Psoas muscle (tissue), 8 donors: ENCODE measurements around the gene SLC22A8. TPM values are rescaled to one million over a fixed set of nuclear protein-coding genes. Genes with fewer than 3 reads are reported as not detected.

Experiments
- ATAC-seq, 4 donors: fragments of 200-7000 bp; cut with Tn5 transposase; one replicate each; pipeline ENCODE4 v1.9.1; 2020; ENCODE audit warnings: moderate library complexity in 3 of 4, mild to moderate bottlenecking in 2 of 4
- DNase-seq, 2 donors: peaks; one replicate each; pipeline ENCODE4 v3.0.0-alpha.2; 2020
- H3K27ac ChIP-seq: fragments of 200-600 bp; one replicate; pipeline ENCODE4 v1.8.0; 2022
- H3K27me3 ChIP-seq, 3 donors: fragments of 200-600 bp in 1 of 3; one replicate each; pipeline versions ENCODE4 v1.6.1 to v1.8.0; 2013 to 2022; ENCODE audit warnings: low read length in 2 of 3, mild to moderate bottlenecking in 2 of 3, moderate library complexity in 1 of 3; ENCODE audit not compliant: insufficient read depth in 3 of 3
- H3K36me3 ChIP-seq, 2 donors: fragments of 200-600 bp in 1 of 2; one replicate each; pipeline versions ENCODE4 v1.6.1 to v1.8.0; 2013 to 2022; ENCODE audit warnings: low read depth in 1 of 2, mild to moderate bottlenecking in 1 of 2, moderate library complexity in 1 of 2; ENCODE audit not compliant: insufficient read depth in 1 of 2
- H3K4me1 ChIP-seq: fragments of 200-600 bp; one replicate; pipeline ENCODE4 v1.8.0; 2022
- H3K4me3 ChIP-seq: fragments of 200-600 bp; one replicate; pipeline ENCODE4 v1.8.0; 2022; ENCODE audit warnings: mild to moderate bottlenecking
- H3K9me3 ChIP-seq: fragments of 200-600 bp; one replicate; pipeline ENCODE4 v1.8.0; 2022
- CTCF ChIP-seq: fragments of 200-600 bp; IDR thresholded peaks from one replicate; pipeline ENCODE4 v1.8.0; 2022; ENCODE audit warnings: antibody characterized with exemption
- WGBS, 3 donors: extraction: QIAGEN DNeasy Blood & Tissue Kit; methylation state at CpG; one replicate each; pipeline versions ENCODE4 v1.1.6 to v1.1.7; 2013; 5-methylcytosine and 5-hydroxymethylcytosine counted together
- intact Hi-C, 2 donors: fragments of 100-400 bp; cut with DNase I; formaldehyde crosslinking; loops; one replicate each; pipeline versions ENCODE4 v1.11.0 to v1.14.2; 2022
- polyA plus RNA-seq, 3 donors: library from polyadenylated mRNA; stranded (reverse); fragments of 200-250 nt; gene quantifications; one replicate each; pipeline ENCODE4 v1.2.3, GENCODE V29; 2013
- total RNA-seq, 4 donors: library from RNA; stranded (reverse); fragmentation: NEBNext Ultra II Directional in 2 of 4; extraction: Animal tissue kit (Norgen Biotek cat#: 25700) in 2 of 4; gene quantifications; one replicate each; pipeline versions ENCODE4 v1.2.1 to v1.2.4, GENCODE V29; 2021 to 2023
- donor health status: healthy with polysubstance abuse.
- donor health status: DM: no; HTN: no; CAD: no; lungs with moderate emphysema.
- donor health status: Bipolar disorder and iron deficiency.
- donor health status: healthy.
- donor health status: DM: yes; HTN: yes; CAD: no.
- donor health status: DM: no; HTN: no; CAD: no.
- donor health status: DM: no; HTN: no; CAD: no.
- donor health status: DM: yes; HTN: yes; CAD: no.

Gene SLC22A8
- total and polyA plus RNA-seq, 7 donors = not detected

- Histone ChIP-seq H3K36me3 (no peaks in the 10 kb centered on the region), H3K27ac (no peak overlapping the region), H3K27me3 (peaks cover 0 to 7% (median 3%) of the 10 kb centered on the region in 3 donors), H3K9me3 (no peaks in the 10 kb centered on the region), H3K4me1 (no peaks in the 10 kb centered on the region), H3K4me3 (no peak overlapping the region)
- intact Hi-C loops = loop anchor here (1.0 kb wide), 1 partner anchor 118 kb away; no protein-coding TSS in a partner anchor
- 7 to 9% (median 8%) methylated on average over 19 of the region's 19 CpGs for WGBS, 3 donors
- TF ChIP-seq CTCF = peak; percentile 100
- ATAC-seq (peak; percentile 90 to 97 (median 92)), DNase-seq (peak; percentile 85 to 91)
These were observed 8.4 kb upstream of the SLC22A8 start for GRCh38 chr11:63023841-63024648.

- H3K9me3 ChIP-seq = no peaks in the 10 kb centered on the region
- no peaks in the 10 kb centered on the region for H3K36me3 ChIP-seq
- TF ChIP-seq CTCF = no peak
- WGBS, 3 donors = 75 to 84% (median 81%) methylated on average over 11 of the region's 11 CpGs
- peak in 1 of 4 donors; percentile 10 for ATAC-seq
- DNase-seq = no peak
- H3K4me3 ChIP-seq = no peak overlapping the region
- intact Hi-C loops = no loop called here
- peaks cover 0 to 6% (median 3%) of the 10 kb centered on the region in 3 donors for H3K27me3 ChIP-seq
- H3K27ac ChIP-seq = no peak overlapping the region
- no peaks in the 10 kb centered on the region for H3K4me1 ChIP-seq
These were observed 7.7 kb upstream of the SLC22A8 start for GRCh38 chr11:63023222-63023814.

- Histone ChIP-seq H3K4me3 (no peak overlapping the region), H3K9me3 (no peaks in the 10 kb centered on the region), H3K4me1 (no peaks in the 10 kb centered on the region), H3K27me3 (peaks cover 0 to 10% (median 3%) of the 10 kb centered on the region in 3 donors), H3K27ac (no peak overlapping the region), H3K36me3 (no peaks in the 10 kb centered on the region)
- intact Hi-C loops = no loop called here
- ATAC-seq = no peak
- 81 to 86% (median 85%) methylated on average over 6 of the region's 6 CpGs for WGBS, 3 donors
- DNase-seq = no peak
- no peak for TF ChIP-seq CTCF
These were observed 6.8 kb upstream of the SLC22A8 start for GRCh38 chr11:63022441-63022840.

GRCh38 chr11:63020671-63021291 lies 5.1 kb upstream of the SLC22A8 start:
- peaks cover 0 to 11% (median 3%) of the 10 kb centered on the region in 3 donors for H3K27me3 ChIP-seq
- no peaks in the 10 kb centered on the region for H3K9me3 ChIP-seq
- no peaks in the 10 kb centered on the region for H3K4me1 ChIP-seq
- intact Hi-C loops = no loop called here
- ATAC-seq (no peak), DNase-seq (no peak)
- 26 to 36% (median 29%) methylated on average over 23 to 24 of the region's 24 CpGs for WGBS, 3 donors
- H3K36me3 ChIP-seq = no peaks in the 10 kb centered on the region
- no peak overlapping the region for H3K4me3 ChIP-seq
- no peak overlapping the region for H3K27ac ChIP-seq
- TF ChIP-seq CTCF = no peak
